B cell (primary cell): ENCODE measurements around the gene HIGD2A.

ENCODE experiments used
- CTCF ChIP-seq: fragments of 200-600 bp; IDR thresholded peaks from one replicate; pipeline ENCODE4 v1.8.0; 2022; ENCODE audit warnings: antibody characterized with exemption, mild to moderate bottlenecking
- EZH2 ChIP-seq: IDR thresholded peaks from 2 replicates; pipeline ENCODE4 v1.6.1; 2012; ENCODE audit warnings: borderline replicate concordance, low read depth, mild to moderate bottlenecking, moderate library complexity, low read length; ENCODE audit not compliant: insufficient read depth, poor library complexity, severe bottlenecking

GRCh38 chr5:176352116-176352878 is 36.3 kb upstream of the HIGD2A start:
- no peak for TF ChIP-seq CTCF
- TF ChIP-seq EZH2, result no peak
